Kidney epithelial cell (primary cell): ENCODE results near the gene IBA57. TPM values are rescaled to one million over a fixed set of nuclear protein-coding genes. Genes with fewer than 3 reads are reported as not detected.

Experiments used
- DNase-seq: peaks from one replicate; pipeline ENCODE4 v3.0.0-alpha.2; 2010; ENCODE audit warnings: low read depth
- H3K27me3 ChIP-seq: 2 replicates; pipeline ENCODE4 v1.6.0; 2011; ENCODE audit warnings: low read length; ENCODE audit not compliant: control insufficient read depth, insufficient read depth
- H3K36me3 ChIP-seq: 2 replicates; pipeline ENCODE4 v1.5.1; 2011; ENCODE audit warnings: low read length; ENCODE audit not compliant: control insufficient read depth, insufficient read depth
- H3K4me3 ChIP-seq: 2 replicates; pipeline ENCODE4 v1.5.1; 2011; ENCODE audit warnings: low read depth, mild to moderate bottlenecking, control low read depth, low read length
- CTCF ChIP-seq: IDR thresholded peaks from 2 replicates; pipeline ENCODE4 v1.5.1; 2011; ENCODE audit warnings: mild to moderate bottlenecking, moderate library complexity, low read length, control low read depth, inconsistent platforms; ENCODE audit not compliant: insufficient read depth, poor library complexity, severe bottlenecking
- total RNA-seq: library from RNA; depleted of rRNA; stranded (reverse); fragments of >200 nt; gene quantifications from 2 replicates; pipeline ENCODE4 v1.2.3, GENCODE V29; 2015

The IBA57 gene
- total RNA-seq, 1 donor from 2014 or later, result 7.1 TPM

GRCh38 chr1:228197555-228198147, 32.0 kb downstream of the IBA57 start:
- Histone ChIP-seq H3K4me3 (no peak overlapping the region), H3K36me3 (no peaks in the 10 kb centered on the region), H3K27me3 (no peaks in the 10 kb centered on the region)
- DNase-seq, result no peak
- TF ChIP-seq CTCF, result no peak

- DNase-seq, result no peak
- TF ChIP-seq CTCF, result no peak
- H3K36me3 ChIP-seq, result no peaks in the 10 kb centered on the region
Observed at GRCh38 chr1:228198977-228199590, 33.5 kb downstream of the IBA57 start.

GRCh38 chr1:228204958-228205357, 39.4 kb downstream of the IBA57 start:
- no peak for TF ChIP-seq CTCF
- Histone ChIP-seq H3K27me3 (peaks cover 24% of the 10 kb centered on the region), H3K4me3 (no peak overlapping the region), H3K36me3 (no peaks in the 10 kb centered on the region)
- no peak for DNase-seq

More at GRCh38 chr1:228198977-228199590, 33.5 kb downstream of the IBA57 start:
- Histone ChIP-seq H3K4me3 (no peak overlapping the region), H3K27me3 (no peaks in the 10 kb centered on the region)

- peaks cover 26% of the 10 kb centered on the region for H3K27me3 ChIP-seq
- TF ChIP-seq CTCF, result no peak
- no peaks in the 10 kb centered on the region for H3K36me3 ChIP-seq
- H3K4me3 ChIP-seq, result no peak overlapping the region
- no peak for DNase-seq
Observed at GRCh38 chr1:228205526-228206436, 40.2 kb downstream of the IBA57 start.

GRCh38 chr1:228206582-228207351, 41.2 kb downstream of the IBA57 start:
- TF ChIP-seq CTCF, result no peak
- H3K4me3 ChIP-seq, result no peak overlapping the region
- no peak for DNase-seq
- H3K27me3 ChIP-seq, result peaks cover 31% of the 10 kb centered on the region
- no peaks in the 10 kb centered on the region for H3K36me3 ChIP-seq
